Measurements from ENCODE around the gene ZNF385B.

GRCh38 chr2:179636100-179636980, 225.1 kb downstream of the ZNF385B start:
- TF ChIP-seq CTCF (IDR thresholded peaks at IDR 0.05; ENCODE audit: low read depth, low read length): no peak
- TF ChIP-seq EZH2phosphoT487 (IDR thresholded peaks at IDR 0.05; ENCODE audit: low read depth): no peak
